Measurements from ENCODE around the gene LMAN1. TPM values are rescaled to one million over a fixed set of nuclear protein-coding genes. Genes with fewer than 3 reads are reported as not detected.

The LMAN1 gene
- total and polyA plus RNA-seq, 2 of the 4 experiments (the other 2 are of a cell fraction): 83.1 to 213 TPM

- DNase-seq (no peak), ATAC-seq (ENCODE audit: low read depth) (no peak)
- 50% methylated on average over 2 of the region's 3 CpGs; no CpG with 5 or more reads in 1 of the 2 experiments for WGBS, 2 experiments (ENCODE audit: extremely low coverage in 2 of 2, insufficient read length in 1 of 2)
- Histone ChIP-seq H3K36me3 (ENCODE audit: control insufficient read depth, insufficient read depth, low read length) (no peaks in the 10 kb centered on the region), H4K20me1 (ENCODE audit: insufficient read depth, low read length) (no peaks in the 10 kb centered on the region), H2AK5ac (ENCODE audit: low read depth, low read length) (no peak overlapping the region), H3K4me2 (ENCODE audit: low read depth, low read length) (no peak overlapping the region), H3K9me3 (ENCODE audit: control insufficient read depth, insufficient read depth, low read length) (peaks cover 8% of the 10 kb centered on the region), H3K56ac (ENCODE audit: extremely low read depth, insufficient read depth, low read length) (no peak overlapping the region), H3K18ac (ENCODE audit: low read depth, low read length) (no peak overlapping the region), H3K9me1 (ENCODE audit: insufficient read depth, low read length) (no peaks in the 10 kb centered on the region), H2BK20ac (ENCODE audit: low read depth, low read length) (no peak overlapping the region), H3K27me3 (ENCODE audit: control insufficient read depth, insufficient read depth, low read length) (peaks cover 76% of the 10 kb centered on the region), H2BK120ac (ENCODE audit: low read depth, low read length) (no peak overlapping the region), H3K27ac (ENCODE audit: insufficient read depth, low read length) (no peak overlapping the region), H3K79me1 (ENCODE audit: low read depth in 1 of 2, low read length in 2 of 2) (no peaks in the 10 kb centered on the region), H4K91ac (ENCODE audit: insufficient read depth, low read depth, low read length) (no peak overlapping the region), H3K14ac (replicated peaks; ENCODE audit: low read depth, low read length) (no peak overlapping the region), H3K4me3 (ENCODE audit: insufficient read depth, low read depth, low read length) (no peak overlapping the region), H2AFZ (replicated peaks; ENCODE audit: low read length, poor library complexity) (no peak overlapping the region), H2AK9ac (replicated peaks; ENCODE audit: low read depth, low read length, poor library complexity) (no peak overlapping the region), H4K5ac (ENCODE audit: low read depth, low read length) (no peak overlapping the region), H2BK15ac (ENCODE audit: low read depth, low read length) (no peak overlapping the region), H2BK5ac (ENCODE audit: low read depth, low read length, poor library complexity, severe bottlenecking) (no peak overlapping the region), H4K8ac (ENCODE audit: low read depth in 2 of 2, low read length in 2 of 2) (no peak overlapping the region), H3K23ac (ENCODE audit: low read depth, low read length) (no peak overlapping the region), H3K4ac (ENCODE audit: low read depth, low read length) (no peak overlapping the region), H3K9ac (ENCODE audit: low read depth, low read length) (no peak overlapping the region), H3K4me1 (ENCODE audit: control insufficient read depth, insufficient read depth, low read length) (no peaks in the 10 kb centered on the region)
- POLR2A ChIA-PET (ENCODE audit: unreplicated experiment): no interaction called here
- CTCF ChIA-PET: interaction anchor here (0.6 kb wide), 1 partner anchor 123 kb away, joined by 3 read pairs; no protein-coding TSS in a partner anchor
- no peak for TF ChIP-seq CEBPB (IDR thresholded peaks at IDR 0.05; ENCODE audit: low read depth, low read length)
- no peak for TF ChIP-seq MAFK (IDR thresholded peaks at IDR 0.05; ENCODE audit: low read depth, low read length)
- TF ChIP-seq SMC3 (IDR thresholded peaks at IDR 0.05; ENCODE audit: low read depth, low read length): no peak
- TF ChIP-seq, protein P1, sequence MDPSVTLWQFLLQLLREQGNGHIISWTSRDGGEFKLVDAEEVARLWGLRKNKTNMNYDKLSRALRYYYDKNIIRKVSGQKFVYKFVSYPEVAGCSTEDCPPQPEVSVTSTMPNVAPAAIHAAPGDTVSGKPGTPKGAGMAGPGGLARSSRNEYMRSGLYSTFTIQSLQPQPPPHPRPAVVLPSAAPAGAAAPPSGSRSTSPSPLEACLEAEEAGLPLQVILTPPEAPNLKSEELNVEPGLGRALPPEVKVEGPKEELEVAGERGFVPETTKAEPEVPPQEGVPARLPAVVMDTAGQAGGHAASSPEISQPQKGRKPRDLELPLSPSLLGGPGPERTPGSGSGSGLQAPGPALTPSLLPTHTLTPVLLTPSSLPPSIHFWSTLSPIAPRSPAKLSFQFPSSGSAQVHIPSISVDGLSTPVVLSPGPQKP (IDR thresholded peaks at IDR 0.05; ENCODE audit: borderline replicate concordance, low read depth, low read length): no peak
- TF ChIP-seq RAD21 (IDR thresholded peaks at IDR 0.05; ENCODE audit: low read length): no peak
- TF ChIP-seq, protein P2, sequence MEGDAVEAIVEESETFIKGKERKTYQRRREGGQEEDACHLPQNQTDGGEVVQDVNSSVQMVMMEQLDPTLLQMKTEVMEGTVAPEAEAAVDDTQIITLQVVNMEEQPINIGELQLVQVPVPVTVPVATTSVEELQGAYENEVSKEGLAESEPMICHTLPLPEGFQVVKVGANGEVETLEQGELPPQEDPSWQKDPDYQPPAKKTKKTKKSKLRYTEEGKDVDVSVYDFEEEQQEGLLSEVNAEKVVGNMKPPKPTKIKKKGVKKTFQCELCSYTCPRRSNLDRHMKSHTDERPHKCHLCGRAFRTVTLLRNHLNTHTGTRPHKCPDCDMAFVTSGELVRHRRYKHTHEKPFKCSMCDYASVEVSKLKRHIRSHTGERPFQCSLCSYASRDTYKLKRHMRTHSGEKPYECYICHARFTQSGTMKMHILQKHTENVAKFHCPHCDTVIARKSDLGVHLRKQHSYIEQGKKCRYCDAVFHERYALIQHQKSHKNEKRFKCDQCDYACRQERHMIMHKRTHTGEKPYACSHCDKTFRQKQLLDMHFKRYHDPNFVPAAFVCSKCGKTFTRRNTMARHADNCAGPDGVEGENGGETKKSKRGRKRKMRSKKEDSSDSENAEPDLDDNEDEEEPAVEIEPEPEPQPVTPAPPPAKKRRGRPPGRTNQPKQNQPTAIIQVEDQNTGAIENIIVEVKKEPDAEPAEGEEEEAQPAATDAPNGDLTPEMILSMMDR (conservative IDR thresholded peaks at IDR 0.05; ENCODE audit: low read depth, low read length): no peak
- no peak for TF ChIP-seq POLR2A (IDR thresholded peaks at IDR 0.05; ENCODE audit: low read depth, low read length)
- no peak for TF ChIP-seq BHLHE40 (IDR thresholded peaks at IDR 0.05; ENCODE audit: low read depth, low read length)
- TF ChIP-seq USF2 (IDR thresholded peaks at IDR 0.05; ENCODE audit: low read depth, low read length): no peak
- TF ChIP-seq FOS (IDR thresholded peaks at IDR 0.05; ENCODE audit: low read depth, low read length): no peak
- no peak for TF ChIP-seq RCOR1 (IDR thresholded peaks at IDR 0.05; ENCODE audit: insufficient replicate concordance, low read length)
- no peak for TF ChIP-seq CHD1 (IDR thresholded peaks at IDR 0.05; ENCODE audit: low read depth, low read length)
- TF ChIP-seq RFX5 (IDR thresholded peaks at IDR 0.05; ENCODE audit: low read depth, low read length): no peak
- TF ChIP-seq MXI1 (IDR thresholded peaks at IDR 0.05; ENCODE audit: borderline replicate concordance, low read depth, low read length): no peak
- TF ChIP-seq MAZ (IDR thresholded peaks at IDR 0.05; ENCODE audit: borderline replicate concordance, low read depth, low read length): no peak
- TF ChIP-seq NFE2L2 (IDR thresholded peaks at IDR 0.05; ENCODE audit: low read depth, low read length): no peak
- dilution Hi-C loops (cut with HindIII; ENCODE audit: low sequenced_read_pairs, unreplicated experiment) (no loop called here), in situ Hi-C loops (cut with MboI; ENCODE audit: low sequenced_read_pairs) (no loop called here), intact Hi-C loops (cut with micrococcal nuclease) (no loop called here)
- BruUV-seq (replicated peaks): no TSS peak
Observed at GRCh38 chr18:59279193-59279592, 79.9 kb downstream of the LMAN1 start.
